ENCODE measurements around the gene XYLB.

The XYLB gene

GRCh38 chr3:38365469-38366062, 19.0 kb downstream of the XYLB start:
- no peak for DNase-seq (ENCODE audit: low read depth, low spot score)
- TF ChIP-seq, protein P1, sequence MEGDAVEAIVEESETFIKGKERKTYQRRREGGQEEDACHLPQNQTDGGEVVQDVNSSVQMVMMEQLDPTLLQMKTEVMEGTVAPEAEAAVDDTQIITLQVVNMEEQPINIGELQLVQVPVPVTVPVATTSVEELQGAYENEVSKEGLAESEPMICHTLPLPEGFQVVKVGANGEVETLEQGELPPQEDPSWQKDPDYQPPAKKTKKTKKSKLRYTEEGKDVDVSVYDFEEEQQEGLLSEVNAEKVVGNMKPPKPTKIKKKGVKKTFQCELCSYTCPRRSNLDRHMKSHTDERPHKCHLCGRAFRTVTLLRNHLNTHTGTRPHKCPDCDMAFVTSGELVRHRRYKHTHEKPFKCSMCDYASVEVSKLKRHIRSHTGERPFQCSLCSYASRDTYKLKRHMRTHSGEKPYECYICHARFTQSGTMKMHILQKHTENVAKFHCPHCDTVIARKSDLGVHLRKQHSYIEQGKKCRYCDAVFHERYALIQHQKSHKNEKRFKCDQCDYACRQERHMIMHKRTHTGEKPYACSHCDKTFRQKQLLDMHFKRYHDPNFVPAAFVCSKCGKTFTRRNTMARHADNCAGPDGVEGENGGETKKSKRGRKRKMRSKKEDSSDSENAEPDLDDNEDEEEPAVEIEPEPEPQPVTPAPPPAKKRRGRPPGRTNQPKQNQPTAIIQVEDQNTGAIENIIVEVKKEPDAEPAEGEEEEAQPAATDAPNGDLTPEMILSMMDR (IDR thresholded peaks at IDR 0.05; ENCODE audit: insufficient read depth, low read length, missing control alignments): no peak
- ChIA-PET POLR2A (no interaction called here), CTCF (interaction anchor here (2.3 kb wide), 1 partner anchor 19 kb away, joined by 7 read pairs; the partner anchor contains the start of gene XYLB)
- H3K4me3 ChIP-seq (ENCODE audit: low read depth, low read length): no peak overlapping the region

DNA sequence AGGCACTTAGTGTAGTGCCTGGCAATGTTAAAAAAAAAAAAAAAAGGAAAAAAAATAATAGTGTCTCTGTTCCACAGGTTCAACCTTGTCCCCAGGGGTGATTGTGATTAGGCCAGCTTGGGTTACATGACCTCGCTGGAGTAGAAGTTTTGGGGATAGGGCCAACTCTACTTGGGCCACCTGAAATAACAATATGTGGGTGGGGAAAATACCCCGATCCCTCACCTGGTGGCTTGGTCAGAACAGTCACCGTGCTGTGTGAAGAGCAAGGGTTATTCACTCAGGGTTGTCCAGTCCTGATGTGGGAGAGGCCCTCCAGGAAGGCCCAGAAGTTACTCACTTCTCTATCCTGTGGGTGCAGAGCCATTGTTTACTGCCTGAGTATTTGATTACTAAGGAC, 19.5 kb downstream of the XYLB start:
- DNase-seq (ENCODE audit: low read depth, low spot score): no peak
- no peak overlapping the region for H3K4me3 ChIP-seq (ENCODE audit: low read depth, low read length)
- ChIA-PET POLR2A (no interaction called here), CTCF (interaction anchor here (2.3 kb wide), 1 partner anchor 19 kb away, joined by 7 read pairs; the partner anchor contains the start of gene XYLB)
- TF ChIP-seq, protein P1 (IDR thresholded peaks at IDR 0.05; ENCODE audit: insufficient read depth, low read length, missing control alignments): no peak

- POLR2A ChIA-PET: no interaction called here
- CTCF ChIA-PET: interaction anchor here (1.0 to 2.3 kb wide), 3 partner anchors 21 to 117 kb away, joined by 3 to 10 read pairs (median 3); partner anchors contain the start of gene XYLB
- TF ChIP-seq, protein P1 (IDR thresholded peaks at IDR 0.05; ENCODE audit: insufficient read depth, low read length, missing control alignments): no peak
- no peak for DNase-seq (ENCODE audit: low read depth, low spot score)
- H3K4me3 ChIP-seq (ENCODE audit: low read depth, low read length): no peak overlapping the region
Measured at GRCh38 chr3:38367779-38368178, 21.2 kb downstream of the XYLB start.

DNA sequence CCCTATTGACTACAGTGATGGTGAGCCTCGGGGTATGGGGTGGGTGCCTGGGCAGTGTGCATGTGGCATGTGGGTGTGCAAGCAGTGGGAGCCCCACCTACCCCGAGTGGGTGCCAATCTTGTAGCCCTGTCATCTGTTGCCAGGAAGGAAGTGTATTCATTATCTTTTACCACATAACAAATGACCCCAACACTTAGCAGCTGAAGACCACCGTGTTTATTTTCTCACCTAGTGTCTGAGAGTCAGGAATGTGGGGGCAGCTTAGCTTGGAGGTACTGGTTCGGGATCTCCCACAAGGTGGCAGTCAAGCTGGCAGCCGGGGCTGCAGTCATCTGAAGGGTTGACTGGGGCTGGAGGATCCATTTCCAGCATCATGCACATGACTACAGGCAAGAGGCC, 21.7 kb downstream of the XYLB start:
- POLR2A ChIA-PET: no interaction called here
- no peak overlapping the region for H3K4me3 ChIP-seq (ENCODE audit: low read depth, low read length)
- TF ChIP-seq, protein P1 (IDR thresholded peaks at IDR 0.05; ENCODE audit: insufficient read depth, low read length, missing control alignments): no peak
- DNase-seq (ENCODE audit: low read depth, low spot score): no peak
- CTCF ChIA-PET: interaction anchor here (1.0 to 2.3 kb wide), 4 partner anchors 21 to 128 kb away, joined by 3 to 10 read pairs (median 3); partner anchors contain the start of genes EXOG and XYLB

DNA sequence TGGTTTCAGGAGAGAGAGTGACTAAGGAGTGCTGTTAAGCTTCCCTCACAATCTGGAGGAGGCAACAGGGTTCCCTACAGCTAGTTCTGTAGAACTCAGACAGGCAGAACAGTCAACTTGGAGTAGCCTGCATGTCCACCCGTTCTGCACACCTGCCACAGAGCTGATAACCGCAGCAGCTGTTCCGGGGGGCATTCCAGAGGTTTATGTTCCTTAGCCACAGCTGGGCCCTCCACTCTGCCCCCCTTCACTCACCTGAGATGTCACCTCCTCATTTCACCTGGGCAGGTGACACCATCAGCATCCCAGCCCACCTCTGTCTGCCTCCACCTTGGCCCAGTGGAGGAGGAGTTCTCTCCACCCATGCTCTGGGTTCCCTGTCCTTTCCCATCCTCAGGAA, 22.6 kb downstream of the XYLB start:
- no peak for DNase-seq (ENCODE audit: low read depth, low spot score)
- ChIA-PET CTCF (interaction anchor here (1.3 to 2.3 kb wide), 2 partner anchors 111 to 127 kb away, joined by 3 to 10 read pairs; partner anchors contain the start of gene EXOG), POLR2A (no interaction called here)
- H3K4me3 ChIP-seq (ENCODE audit: low read depth, low read length): no peak overlapping the region
- TF ChIP-seq, protein P1 (IDR thresholded peaks at IDR 0.05; ENCODE audit: insufficient read depth, low read length, missing control alignments): no peak

DNA sequence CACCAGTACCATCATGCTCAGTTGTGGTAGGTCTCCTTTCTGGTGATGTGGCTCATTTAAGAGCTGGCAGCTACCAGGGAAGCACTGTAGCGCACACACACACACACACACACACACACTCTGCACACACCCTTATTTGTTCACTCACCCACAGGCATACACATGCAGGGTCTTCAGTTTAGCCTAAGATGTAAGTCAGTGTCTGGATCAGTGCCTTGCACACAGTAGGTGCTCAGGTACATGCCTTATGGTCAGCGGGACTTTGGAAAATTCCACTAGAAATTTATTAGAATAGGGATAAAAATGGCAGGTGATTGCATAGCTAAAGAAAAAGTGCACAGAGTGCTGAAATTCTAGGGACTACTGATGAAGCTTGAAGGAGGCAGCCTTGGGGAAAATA, 23.6 kb downstream of the XYLB start:
- TF ChIP-seq, protein P1 (IDR thresholded peaks at IDR 0.05; ENCODE audit: insufficient read depth, low read length, missing control alignments): no peak
- ChIA-PET CTCF (interaction anchor here (1.1 kb wide), 1 partner anchor 24 kb away, joined by 3 read pairs; no protein-coding TSS in a partner anchor), POLR2A (no interaction called here)
- H3K4me3 ChIP-seq (ENCODE audit: low read depth, low read length): no peak overlapping the region
- no peak for DNase-seq (ENCODE audit: low read depth, low spot score)

All from AG04449 (cell line).